GM21447 (cell line): Measurements from ENCODE around the gene SETD1A.
"Not testable (repeated sequence)": the region's sequence is repeated elsewhere in the genome, so short reads cannot be mapped to it uniquely, and the experiment has no call there.

Source experiments
- ATAC-seq: cut with Tn5 transposase; IDR thresholded peaks from one replicate; pipeline ENCODE4 v1.9.1; 2021; ENCODE audit not compliant: unreplicated experiment

The SETD1A gene

GRCh38 chr16:30997725-30998711 is 40.5 kb downstream of the SETD1A start:
- ATAC-seq: no peak

GRCh38 chr16:30998852-30999761 is 41.6 kb downstream of the SETD1A start:
- ATAC-seq: no peak

- ATAC-seq: no peak
These were observed 43.3 kb downstream of the SETD1A start for GRCh38 chr16:31000671-31001382.

- no peak for ATAC-seq
These were observed 44.1 kb downstream of the SETD1A start for GRCh38 chr16:31001507-31002249.

- no peak for ATAC-seq
These were observed 44.7 kb downstream of the SETD1A start for GRCh38 chr16:31002250-31002700.

- no peak for ATAC-seq
These were observed 45.3 kb downstream of the SETD1A start for GRCh38 chr16:31002862-31003341.

- ATAC-seq: no peak
These were observed 46.2 kb downstream of the SETD1A start for GRCh38 chr16:31003744-31004143.

- no peak for ATAC-seq
These were observed 47.1 kb downstream of the SETD1A start for GRCh38 chr16:31004658-31005057.

GRCh38 chr16:31005350-31006085 is 48.0 kb downstream of the SETD1A start:
- ATAC-seq: no peak

GRCh38 chr16:31006086-31006385 is 48.5 kb downstream of the SETD1A start:
- no peak for ATAC-seq

- no peak for ATAC-seq
These were observed 49.0 kb downstream of the SETD1A start for GRCh38 chr16:31006589-31006988.

GRCh38 chr16:31007684-31008083 is 50.1 kb downstream of the SETD1A start:
- ATAC-seq: no peak

GRCh38 chr16:31008149-31008548 is 50.6 kb downstream of the SETD1A start:
- ATAC-seq: no peak

- ATAC-seq: no peak
These were observed 51.0 kb downstream of the SETD1A start for GRCh38 chr16:31008551-31008950.

GRCh38 chr16:31009120-31009519 is 51.6 kb downstream of the SETD1A start:
- ATAC-seq: no peak

- ATAC-seq: no peak
These were observed 52.5 kb downstream of the SETD1A start for GRCh38 chr16:31009894-31010584.

- no peak for ATAC-seq
These were observed 53.2 kb downstream of the SETD1A start, which contains the start of gene STX1B for GRCh38 chr16:31010585-31011325. Gene STX1B (minus strand): TSS chr16:31010638. CDS start chr16:31010396, 242 bp downstream.

- ATAC-seq: not testable (repeated sequence)
These were observed 54.3 kb downstream of the SETD1A start for GRCh38 chr16:31011815-31012214.
